GM21528 (cell line): ENCODE results near the gene DPYD.

Source experiments
- ATAC-seq: cut with Tn5 transposase; IDR thresholded peaks from one replicate; pipeline ENCODE4 v1.9.1; 2021; ENCODE audit warnings: mild to moderate bottlenecking, moderate library complexity; ENCODE audit not compliant: unreplicated experiment, low FRiP score

DPYD gene

DNA sequence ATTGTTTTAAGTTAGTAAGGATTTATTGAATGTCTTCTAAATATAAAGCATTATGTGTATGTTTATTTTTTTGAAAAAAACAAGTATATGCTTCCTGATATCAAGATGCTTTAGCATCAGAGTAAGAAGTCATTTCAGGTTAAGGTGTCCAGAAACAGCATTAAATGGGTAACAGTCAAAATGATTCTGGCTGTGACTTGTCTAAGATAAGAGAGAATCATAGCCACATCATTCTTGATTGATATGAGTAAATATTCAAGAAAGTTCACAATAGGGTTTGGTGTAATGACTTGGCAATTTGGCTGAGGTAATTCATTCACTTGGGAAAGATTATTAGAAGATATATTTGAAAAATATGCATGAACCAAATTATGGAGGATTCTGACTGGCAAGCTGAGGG, 193.8 kb downstream of the DPYD start:
- no peak for ATAC-seq

DNA sequence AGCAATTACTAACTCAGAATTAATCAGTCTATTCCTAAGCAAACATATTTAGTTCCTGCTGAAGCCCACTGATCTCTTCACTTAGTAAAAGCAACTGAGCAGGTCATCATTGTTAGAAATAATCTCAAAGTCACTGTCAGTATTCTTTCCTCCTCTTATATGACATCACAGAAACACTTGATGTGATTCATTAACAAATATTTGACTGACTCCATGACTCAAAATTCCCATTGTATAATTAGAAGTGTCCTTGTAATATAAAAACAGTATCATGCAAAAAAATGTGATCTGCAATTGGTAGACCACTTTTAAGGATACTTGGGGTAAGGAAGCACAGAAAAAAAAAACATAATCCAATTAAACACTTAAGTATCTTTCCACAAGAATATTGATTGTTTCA, 194.4 kb downstream of the DPYD start:
- no peak for ATAC-seq

- no peak for ATAC-seq
These were observed 199.6 kb downstream of the DPYD start for GRCh38 chr1:97721221-97721620.

GRCh38 chr1:97712980-97713379, 207.9 kb downstream of the DPYD start:
- ATAC-seq, result no peak

DNA sequence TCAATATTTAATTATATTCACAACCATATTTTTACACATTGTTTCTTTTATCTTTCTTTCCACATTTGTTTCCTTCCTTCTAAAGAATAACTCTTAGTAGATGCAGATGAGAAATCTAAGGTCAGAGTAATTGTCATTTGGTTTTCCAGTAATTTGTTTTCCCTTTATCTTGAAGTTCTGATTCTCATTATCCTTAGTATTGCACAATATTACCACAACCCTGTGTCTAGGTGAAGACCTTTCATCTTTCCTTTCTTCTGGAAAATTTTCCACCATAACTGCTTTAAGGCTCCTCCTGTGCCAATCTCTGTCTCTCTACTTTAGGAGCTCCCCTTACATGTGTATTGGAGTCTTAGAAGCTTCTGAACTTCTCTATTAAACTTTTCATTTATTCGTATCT, 209.0 kb downstream of the DPYD start:
- no peak for ATAC-seq

DNA sequence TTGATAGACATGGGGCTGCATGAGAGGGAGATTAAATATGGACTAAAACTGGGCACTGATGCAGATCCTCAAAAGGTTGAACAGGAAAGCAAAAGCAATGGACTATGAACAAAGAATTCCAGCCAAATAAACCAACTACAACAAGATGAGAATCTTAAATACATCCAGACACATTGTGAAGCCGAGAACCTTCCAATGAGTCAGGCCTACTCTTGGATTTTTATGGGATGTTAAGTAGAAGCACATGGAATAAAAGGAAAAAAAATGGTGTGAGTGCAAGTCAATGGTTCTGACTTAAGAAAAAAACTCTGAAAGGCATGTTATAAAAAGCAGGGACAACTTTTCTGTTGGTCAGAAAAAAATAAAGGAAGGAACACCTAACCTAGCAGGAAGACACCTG, 227.2 kb downstream of the DPYD start:
- ATAC-seq, result no peak

GRCh38 chr1:97691325-97691724, 229.5 kb downstream of the DPYD start:
- no peak for ATAC-seq

- ATAC-seq, result no peak
These were observed 235.5 kb downstream of the DPYD start for GRCh38 chr1:97685360-97685759.

- no peak for ATAC-seq
These were observed 239.9 kb downstream of the DPYD start for GRCh38 chr1:97680894-97681293.

- ATAC-seq, result no peak
These were observed 240.4 kb downstream of the DPYD start for GRCh38 chr1:97680470-97680869.

- ATAC-seq, result no peak
These were observed 243.1 kb downstream of the DPYD start for GRCh38 chr1:97677702-97678101.

- ATAC-seq, result no peak
These were observed 246.3 kb downstream of the DPYD start for GRCh38 chr1:97674517-97674916.

DNA sequence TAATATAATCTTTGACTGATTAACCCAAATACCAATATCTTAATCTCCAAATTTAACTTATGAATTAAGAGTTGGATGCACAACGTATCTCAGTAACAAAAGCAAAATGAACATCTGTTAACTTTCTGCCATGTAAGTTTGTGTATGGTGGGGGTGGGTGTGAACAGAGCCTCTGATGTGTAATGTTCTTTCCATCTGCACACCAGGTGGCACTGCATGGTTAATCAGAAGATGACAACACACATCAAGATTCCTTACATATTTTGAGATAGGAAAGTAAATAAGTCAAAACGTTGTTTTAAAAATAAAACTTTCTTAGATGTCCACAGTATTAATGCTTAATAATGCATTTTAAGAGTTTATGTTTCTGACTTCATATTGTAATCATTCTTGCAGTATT, 251.9 kb downstream of the DPYD start:
- no peak for ATAC-seq

GRCh38 chr1:97660431-97661105, 260.3 kb downstream of the DPYD start:
- no peak for ATAC-seq

DNA sequence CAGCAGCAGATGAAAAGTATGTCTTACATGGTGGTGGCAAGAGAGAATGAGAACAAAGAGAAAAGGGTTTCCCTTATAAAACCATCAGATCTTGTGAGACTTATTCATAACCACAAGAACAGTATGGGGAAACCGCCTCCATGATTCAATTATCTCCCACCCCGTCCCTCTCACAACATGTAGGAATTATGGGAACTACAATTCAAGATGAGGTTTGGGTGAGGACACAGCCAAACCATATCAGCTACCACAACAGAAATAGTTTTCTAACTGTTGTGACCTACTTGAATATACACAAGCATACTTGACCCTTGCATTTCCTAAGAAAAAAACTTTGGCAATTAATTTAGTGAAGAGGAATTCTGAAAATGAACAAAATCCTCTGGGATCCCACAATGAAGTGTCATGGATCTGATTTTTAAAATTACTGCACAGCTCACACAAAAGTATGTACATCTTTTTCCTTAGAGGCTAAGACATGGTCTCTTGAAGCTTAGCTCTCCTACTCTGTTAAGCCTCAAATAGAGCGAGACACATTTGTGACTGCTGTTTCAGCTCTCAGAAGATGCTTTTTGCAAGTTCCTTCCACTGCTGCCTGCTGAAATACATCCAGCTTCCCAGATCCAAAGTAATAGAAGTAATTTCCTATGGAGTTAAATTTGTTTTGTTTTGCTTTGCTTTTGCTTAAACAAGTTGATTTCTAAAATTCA, 265.8 kb downstream of the DPYD start:
- no peak for ATAC-seq

DNA sequence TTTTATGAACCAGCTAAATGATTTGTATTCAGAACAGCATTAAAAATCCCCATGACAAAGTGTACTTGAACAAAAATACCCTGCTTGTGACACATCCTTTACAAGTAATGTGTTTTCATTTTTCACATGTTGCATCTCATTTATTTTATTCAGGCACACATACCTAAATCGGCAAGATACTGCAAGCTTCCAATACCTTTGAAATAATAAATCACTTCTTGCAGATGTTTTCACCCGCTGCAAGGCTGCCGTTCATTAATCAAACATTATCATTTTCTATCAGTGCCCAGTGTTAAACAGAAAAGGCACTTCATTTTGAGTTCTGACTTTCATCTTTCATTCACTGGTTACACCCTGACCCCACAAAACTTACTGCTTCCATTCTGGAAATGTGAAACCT, 269.6 kb downstream of the DPYD start:
- ATAC-seq, result no peak

DNA sequence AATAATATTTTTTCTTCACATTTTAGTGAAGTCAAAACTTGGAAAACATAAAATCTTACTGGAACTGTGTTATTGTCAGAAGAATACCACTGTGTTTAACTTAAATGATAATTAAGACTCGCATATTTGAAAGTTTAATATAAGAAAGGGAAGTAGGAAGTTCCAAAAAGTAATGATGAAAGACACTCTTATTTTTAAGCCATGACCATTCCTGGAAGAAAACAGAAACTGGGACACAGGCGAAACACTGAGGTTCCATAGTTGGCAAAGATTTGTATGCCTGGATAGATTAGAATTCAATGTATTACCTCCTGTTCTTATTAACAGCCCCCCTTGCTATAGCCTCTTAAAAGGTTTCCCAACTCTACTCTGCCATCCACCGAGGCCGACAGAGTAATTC, 271.2 kb downstream of the DPYD start:
- ATAC-seq, result no peak

- ATAC-seq, result no peak
These were observed 273.1 kb downstream of the DPYD start for GRCh38 chr1:97647776-97648175.

DNA sequence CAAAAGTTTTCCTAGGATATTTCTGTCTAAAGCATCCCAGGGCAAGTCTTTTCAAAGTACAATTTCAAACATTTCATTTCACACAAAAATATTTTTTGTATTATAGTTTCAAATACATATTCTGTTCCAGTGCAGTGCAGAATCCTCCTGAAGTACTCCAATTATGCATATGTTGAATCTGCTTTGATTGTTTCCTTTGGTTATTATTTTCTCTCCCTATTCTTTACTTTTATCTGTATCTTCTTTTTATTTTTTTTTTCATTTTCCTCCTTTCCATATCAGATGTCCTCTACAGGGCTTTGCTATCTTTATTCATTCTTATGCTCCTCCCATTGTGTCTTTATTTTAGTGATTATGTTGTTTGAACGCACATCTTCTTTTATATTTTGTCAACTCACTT, 274.8 kb downstream of the DPYD start:
- ATAC-seq, result no peak

GRCh38 chr1:97640677-97641076, 280.2 kb downstream of the DPYD start:
- ATAC-seq, result no peak

DNA sequence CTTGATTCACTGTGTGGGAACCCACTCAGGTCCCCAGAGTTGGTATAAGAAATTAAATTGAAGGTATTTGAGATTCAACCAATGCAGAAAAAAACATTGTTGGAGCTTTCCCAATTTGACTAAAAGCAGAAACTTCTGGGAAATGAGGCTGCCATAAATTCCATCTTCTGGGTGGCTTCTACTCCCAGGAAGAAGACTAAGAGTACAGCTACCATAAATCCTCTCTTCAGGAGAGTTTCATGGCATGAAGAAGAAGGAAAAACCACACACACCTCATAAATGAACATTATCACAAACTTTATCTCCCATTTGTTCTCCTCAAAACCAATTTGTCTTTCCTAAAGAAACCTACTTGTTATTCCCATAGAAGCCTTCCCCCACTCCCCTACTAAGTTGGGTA, 283.9 kb downstream of the DPYD start:
- ATAC-seq, result no peak

DNA sequence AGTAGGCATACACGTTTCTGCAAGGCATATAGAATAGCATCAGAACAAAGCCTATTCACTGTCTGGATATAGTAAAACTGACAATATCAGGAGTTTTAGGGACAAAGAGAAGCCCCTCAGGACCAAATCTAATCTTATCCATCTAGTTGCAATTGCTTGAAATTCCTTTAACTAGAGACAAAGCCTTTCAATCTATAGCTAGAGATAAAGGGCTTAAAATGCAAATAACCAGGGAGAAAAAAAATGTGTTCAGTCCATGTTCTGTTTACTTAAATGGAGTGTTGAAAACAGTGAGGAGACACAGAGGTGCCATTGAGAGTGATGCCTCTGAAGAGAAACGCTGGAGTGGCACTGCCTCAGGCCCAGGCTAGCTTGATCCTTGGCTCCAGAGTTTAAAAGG, 286.1 kb downstream of the DPYD start:
- ATAC-seq, result no peak
